Small intestine (tissue), 7 donors: ENCODE data around the gene SLC47A2. TPM values are rescaled to one million over a fixed set of nuclear protein-coding genes. Genes with fewer than 3 reads are reported as not detected.

Source experiments
- DNase-seq, 2 donors: peaks; one replicate each; pipeline versions ENCODE4 v3.0.0 to v3.0.0-alpha.2; 2013
- FAIRE-seq: peaks from 2 replicates; lab custom pipeline; 2012; peaks lifted over from hg19 to GRCh38; lab: Jason Lieb, UNC
- H3K27ac ChIP-seq, 3 donors: one replicate each; pipeline ENCODE4 v1.5.1; 2013; ENCODE audit warnings: low read length in 2 of 3, mild to moderate bottlenecking in 2 of 3, control low read depth in 1 of 3, inconsistent platforms in 1 of 3, low read depth in 1 of 3, moderate library complexity in 1 of 3
- H3K27me3 ChIP-seq, 3 donors: one replicate each; pipeline ENCODE4 v1.6.1; 2013; ENCODE audit warnings: low read length in 3 of 3, inconsistent platforms in 1 of 3; ENCODE audit not compliant: control insufficient read depth in 3 of 3, insufficient read depth in 3 of 3
- H3K36me3 ChIP-seq, 3 donors: one replicate each; pipeline ENCODE4 v1.6.1; 2013; ENCODE audit warnings: low read length in 3 of 3, inconsistent platforms in 1 of 3, low read depth in 1 of 3, mild to moderate bottlenecking in 1 of 3, moderate library complexity in 1 of 3; ENCODE audit not compliant: control insufficient read depth in 3 of 3, insufficient read depth in 2 of 3
- H3K4me1 ChIP-seq, 3 donors: one replicate each; pipeline ENCODE4 v1.6.1; 2013; ENCODE audit warnings: low read length in 2 of 3, inconsistent platforms in 1 of 3, low read depth in 1 of 3, mild to moderate bottlenecking in 1 of 3, moderate library complexity in 1 of 3; ENCODE audit not compliant: control insufficient read depth in 3 of 3, insufficient read depth in 2 of 3
- H3K4me3 ChIP-seq, 3 donors: one replicate each; pipeline ENCODE4 v1.5.1; 2013; ENCODE audit warnings: low read length in 3 of 3, control low read depth in 1 of 3, inconsistent platforms in 1 of 3, low read depth in 1 of 3, mild to moderate bottlenecking in 1 of 3, moderate library complexity in 1 of 3
- H3K9me3 ChIP-seq, 2 donors: one replicate each; pipeline ENCODE4 v1.6.1; 2013; ENCODE audit warnings: low read depth in 1 of 2, low read length in 1 of 2; ENCODE audit not compliant: control insufficient read depth in 2 of 2, insufficient read depth in 1 of 2
- WGBS, 3 donors: extraction: QIAGEN DNeasy Blood & Tissue Kit; methylation state at CpG; one replicate each; pipeline ENCODE4 v1.1.7; 2013; 5-methylcytosine and 5-hydroxymethylcytosine counted together
- polyA plus RNA-seq, 4 donors: library from polyadenylated mRNA; stranded (reverse) in 3 of 4; unstranded in 1 of 4; fragments of 200-250 nt in 3 of 4; fragments of 120-200 nt in 1 of 4; gene quantifications; one replicate each; pipeline versions ENCODE4 v1.2.1 to v1.2.3, GENCODE V29; 2013
- donor health status: healthy with polysubstance abuse.
- donor health status: control.
- donor health status: control.
- donor health status: Bipolar disorder and iron deficiency.
- donor health status: healthy.

SLC47A2 gene
- polyA plus RNA-seq, 4 donors: 0.34 to 1.1 (median 0.54) TPM

- peak overlapping the region in 1 of 3 donors; percentile 22 for H3K27ac ChIP-seq
- FAIRE-seq: no peak
- H3K36me3 ChIP-seq: no peaks in the 10 kb centered on the region
- 7 to 15% (median 10%) methylated on average over 11 to 26 of the region's 26 CpGs for WGBS, 3 donors
- H3K4me1 ChIP-seq: peaks cover 0 to 22% (median 0%) of the 10 kb centered on the region in 3 donors
- H3K27me3 ChIP-seq: peaks cover 0 to 4% (median 0%) of the 10 kb centered on the region in 3 donors
- H3K4me3 ChIP-seq: peak overlapping the region; percentile 30 to 42 (median 42)
- peak in 1 of 2 donors; percentile 60 for DNase-seq
- no peaks in the 10 kb centered on the region for H3K9me3 ChIP-seq
Observed at GRCh38 chr17:19744492-19744891, 28.1 kb upstream of the SLC47A2 start.

GRCh38 chr17:19743101-19744100, 27.0 kb upstream of the SLC47A2 start:
- FAIRE-seq (no peak), DNase-seq (no peak)
- 95 to 97% (median 95%) methylated on average over 34 of the region's 34 CpGs for WGBS, 3 donors
- Histone ChIP-seq H3K36me3 (no peaks in the 10 kb centered on the region), H3K27ac (no peak overlapping the region), H3K9me3 (no peaks in the 10 kb centered on the region), H3K27me3 (peaks cover 0 to 3% (median 0%) of the 10 kb centered on the region in 3 donors), H3K4me3 (no peak overlapping the region), H3K4me1 (peaks cover 0 to 20% (median 0%) of the 10 kb centered on the region in 3 donors)

- 88 to 92% (median 89%) methylated on average over 10 of the region's 10 CpGs for WGBS, 3 donors
- FAIRE-seq (no peak), DNase-seq (no peak)
- Histone ChIP-seq H3K36me3 (no peaks in the 10 kb centered on the region), H3K9me3 (no peaks in the 10 kb centered on the region), H3K4me1 (peaks cover 0 to 13% (median 0%) of the 10 kb centered on the region in 3 donors), H3K27me3 (no peaks in the 10 kb centered on the region), H3K27ac (no peak overlapping the region), H3K4me3 (no peak overlapping the region)
Observed at GRCh38 chr17:19742495-19742894, 26.1 kb upstream of the SLC47A2 start.

- no peaks in the 10 kb centered on the region for H3K27me3 ChIP-seq
- DNase-seq: no peak
- no peaks in the 10 kb centered on the region for H3K36me3 ChIP-seq
- WGBS, 3 donors: 87 to 88% (median 88%) methylated on average over 13 to 14 of the region's 14 CpGs
- H3K4me1 ChIP-seq: peaks cover 0 to 13% (median 0%) of the 10 kb centered on the region in 3 donors
- no peaks in the 10 kb centered on the region for H3K9me3 ChIP-seq
- no peak for FAIRE-seq
- H3K27ac ChIP-seq: no peak overlapping the region
- H3K4me3 ChIP-seq: no peak overlapping the region
Observed at GRCh38 chr17:19741832-19742457, 25.6 kb upstream of the SLC47A2 start.

- DNase-seq (no peak), FAIRE-seq (no peak)
- H3K4me3 ChIP-seq: no peak overlapping the region
- no peaks in the 10 kb centered on the region for H3K27me3 ChIP-seq
- no peaks in the 10 kb centered on the region for H3K9me3 ChIP-seq
- H3K27ac ChIP-seq: no peak overlapping the region
- peaks cover 0 to 18% (median 0%) of the 10 kb centered on the region in 3 donors for H3K4me1 ChIP-seq
- no peaks in the 10 kb centered on the region for H3K36me3 ChIP-seq
- WGBS, 3 donors: 84 to 87% (median 86%) methylated on average over 7 of the region's 7 CpGs
Observed at GRCh38 chr17:19740933-19741332, 24.5 kb upstream of the SLC47A2 start.

- no peak for DNase-seq
- no peak for FAIRE-seq
- Histone ChIP-seq H3K4me1 (peaks cover 0 to 17% (median under 1%) of the 10 kb centered on the region in 3 donors), H3K27me3 (no peaks in the 10 kb centered on the region), H3K4me3 (no peak overlapping the region), H3K9me3 (no peaks in the 10 kb centered on the region), H3K36me3 (no peaks in the 10 kb centered on the region), H3K27ac (no peak overlapping the region)
- WGBS, 3 donors: 83 to 89% (median 84%) methylated on average over 26 of the region's 26 CpGs
Observed at GRCh38 chr17:19739241-19740201, 23.1 kb upstream of the SLC47A2 start.

- H3K4me3 ChIP-seq: no peak overlapping the region
- H3K9me3 ChIP-seq: no peaks in the 10 kb centered on the region
- no peak overlapping the region for H3K27ac ChIP-seq
- no peaks in the 10 kb centered on the region for H3K36me3 ChIP-seq
- DNase-seq (no peak), FAIRE-seq (no peak)
- no peaks in the 10 kb centered on the region for H3K27me3 ChIP-seq
- peaks cover 0 to 21% (median 5%) of the 10 kb centered on the region in 3 donors for H3K4me1 ChIP-seq
- 80 to 94% (median 93%) methylated on average over 9 of the region's 9 CpGs for WGBS, 3 donors
Observed at GRCh38 chr17:19738757-19739156, 22.4 kb upstream of the SLC47A2 start.
